WTC11 (cell line): ENCODE results near the gene CNTNAP2. TPM values are rescaled to one million over a fixed set of nuclear protein-coding genes. Genes with fewer than 3 reads are reported as not detected.

Source experiments
- ATAC-seq: fragments of 200-7000 bp; cut with Tn5 transposase; 2 replicates; pipeline ENCODE4 v1.10.0; 2021; ENCODE audit warnings: mild to moderate bottlenecking, moderate library complexity
- CTCF ChIA-PET: fragments of 300-600 bp; sonication (Branson Sonifier 250); formaldehyde crosslinking; loops from one replicate; lab custom pipeline; 2021; ENCODE audit warnings: antibody characterized with exemption; lab: Charles Lee
- POLR2A ChIA-PET: fragments of 350-600 bp; sonication (Branson Sonifier 250); formaldehyde crosslinking; loops from one replicate; lab custom pipeline; 2021; ENCODE audit warnings: antibody characterized with exemption; lab: Charles Lee
- DNase-seq: peaks from one replicate; pipeline ENCODE4 v3.0.0; 2021; ENCODE audit warnings: low spot score
- H3K27ac Mint-ChIP-seq: 2 replicates; pipeline ENCODE4 v1.8.0; 2021; ENCODE audit warnings: mixed read lengths
- H3K27me3 Mint-ChIP-seq: 2 replicates; pipeline ENCODE4 v1.8.0; 2021; ENCODE audit warnings: low read depth, mild to moderate bottlenecking, moderate library complexity, mixed read lengths
- H3K36me3 Mint-ChIP-seq: 2 replicates; pipeline ENCODE4 v1.8.0; 2021; ENCODE audit warnings: mixed read lengths
- H3K4me1 Mint-ChIP-seq: 2 replicates; pipeline ENCODE4 v1.8.0; 2022; ENCODE audit warnings: mixed read lengths
- H3K4me3 Mint-ChIP-seq: 2 replicates; pipeline ENCODE4 v1.8.0; 2021; ENCODE audit warnings: mild to moderate bottlenecking, moderate library complexity, mixed read lengths
- H3K9me3 Mint-ChIP-seq: 2 replicates; pipeline ENCODE4 v1.8.0; 2021; ENCODE audit warnings: mixed read lengths
- CREB1 ChIP-seq: sonication (generic); formaldehyde crosslinking; IDR thresholded peaks from 2 replicates; pipeline ENCODE4 v1.8.0; 2023; ENCODE audit warnings: mild to moderate bottlenecking, missing genetic modification reagents
- E2F4 ChIP-seq: sonication (generic); formaldehyde crosslinking; IDR thresholded peaks from 2 replicates; pipeline ENCODE4 v1.8.1; 2022; ENCODE audit warnings: low read depth, mild to moderate bottlenecking, moderate library complexity, missing genetic modification reagents, borderline replicate concordance
- ELF4 ChIP-seq: sonication (generic); formaldehyde crosslinking; IDR thresholded peaks from 2 replicates; pipeline ENCODE4 v1.8.1; 2022; ENCODE audit warnings: low read depth, mild to moderate bottlenecking, moderate library complexity, missing genetic modification reagents
- ERG ChIP-seq: fragments of 250-450 bp; sonication (Bioruptor Pico); IDR thresholded peaks from 2 replicates; pipeline ENCODE4 v1.8.0; 2021; ENCODE audit warnings: mild to moderate bottlenecking
- FOXP1 ChIP-seq: sonication (generic); formaldehyde crosslinking; IDR thresholded peaks from 2 replicates; pipeline ENCODE4 v1.8.0; 2022; ENCODE audit warnings: missing genetic modification reagents, mild to moderate bottlenecking, moderate library complexity, borderline replicate concordance
- IRF2 ChIP-seq: sonication (generic); formaldehyde crosslinking; IDR thresholded peaks from 2 replicates; pipeline ENCODE4 v1.8.0; 2022; ENCODE audit warnings: low read depth, missing genetic modification reagents, borderline replicate concordance
- JAZF1 ChIP-seq: fragments of 250-450 bp; sonication (Bioruptor Pico); IDR thresholded peaks from 2 replicates; pipeline ENCODE4 v1.9.0; 2021; ENCODE audit warnings: moderate library complexity, mild to moderate bottlenecking, inconsistent platforms
- MXD4 ChIP-seq: fragments of 250-450 bp; sonication (Bioruptor Pico); IDR thresholded peaks from 2 replicates; pipeline ENCODE4 v1.8.0; 2021; ENCODE audit warnings: mild to moderate bottlenecking, moderate library complexity, borderline replicate concordance
- NFE2L1 ChIP-seq: sonication (generic); formaldehyde crosslinking; IDR thresholded peaks from 2 replicates; pipeline ENCODE4 v1.8.1; 2023; ENCODE audit warnings: missing genetic modification reagents
- NFYB ChIP-seq: sonication (generic); formaldehyde crosslinking; conservative IDR thresholded peaks from 2 replicates; pipeline ENCODE4 v1.8.0; 2022; ENCODE audit warnings: low read depth, missing genetic modification reagents
- PREB ChIP-seq: sonication (generic); formaldehyde crosslinking; IDR thresholded peaks from 2 replicates; pipeline ENCODE4 v1.8.1; 2022; ENCODE audit warnings: mild to moderate bottlenecking, missing genetic modification reagents, moderate library complexity, borderline replicate concordance
- PRRX2 ChIP-seq: fragments of 250-450 bp; sonication (Bioruptor Pico); IDR thresholded peaks from 2 replicates; pipeline ENCODE4 v1.8.0; 2021; ENCODE audit warnings: mild to moderate bottlenecking
- TEAD4 ChIP-seq: sonication (generic); formaldehyde crosslinking; IDR thresholded peaks from 2 replicates; pipeline ENCODE4 v1.8.0; 2022; ENCODE audit warnings: mild to moderate bottlenecking, missing genetic modification reagents
- ZNF138 ChIP-seq: sonication (generic); formaldehyde crosslinking; conservative IDR thresholded peaks from 2 replicates; pipeline ENCODE4 v1.8.1; 2022; ENCODE audit warnings: mild to moderate bottlenecking, moderate library complexity, missing genetic modification reagents
- ZNF317 ChIP-seq: sonication (generic); formaldehyde crosslinking; IDR thresholded peaks from 2 replicates; pipeline ENCODE4 v1.8.1; 2023; ENCODE audit warnings: low read depth, mild to moderate bottlenecking, moderate library complexity, missing genetic modification reagents, borderline replicate concordance
- ZNF671 ChIP-seq: fragments of 250-450 bp; sonication (Bioruptor Pico); IDR thresholded peaks from 2 replicates; pipeline ENCODE4 v1.8.0; 2021; ENCODE audit warnings: mild to moderate bottlenecking
- total RNA-seq: library from RNA; stranded (reverse); gene quantifications from 3 replicates; pipeline ENCODE4 v1.2.3, GENCODE V29; 2021
- TF ChIP-seq, protein P1 (sequence below): fragments of 250-450 bp; sonication (Bioruptor Pico); IDR thresholded peaks from 2 replicates; pipeline ENCODE4 v2.1.2; 2022; ENCODE audit warnings: mild to moderate bottlenecking, moderate library complexity
- TF ChIP-seq, protein P2 (sequence below): sonication (generic); formaldehyde crosslinking; IDR thresholded peaks from 2 replicates; pipeline ENCODE4 v1.8.0; 2023; ENCODE audit warnings: missing genetic modification reagents, mild to moderate bottlenecking, borderline replicate concordance
- TF ChIP-seq, protein P3 (sequence below): sonication (generic); formaldehyde crosslinking; IDR thresholded peaks from 2 replicates; pipeline ENCODE4 v1.8.1; 2023; ENCODE audit warnings: mild to moderate bottlenecking, missing genetic modification reagents
- TF ChIP-seq, protein P4 (sequence below): sonication (generic); formaldehyde crosslinking; conservative IDR thresholded peaks from 2 replicates; pipeline ENCODE4 v1.8.1; 2022; ENCODE audit warnings: mild to moderate bottlenecking, missing genetic modification reagents

The CNTNAP2 gene
- total RNA-seq, 1 experiment from 2014 or later: 63.8 TPM

DNA sequence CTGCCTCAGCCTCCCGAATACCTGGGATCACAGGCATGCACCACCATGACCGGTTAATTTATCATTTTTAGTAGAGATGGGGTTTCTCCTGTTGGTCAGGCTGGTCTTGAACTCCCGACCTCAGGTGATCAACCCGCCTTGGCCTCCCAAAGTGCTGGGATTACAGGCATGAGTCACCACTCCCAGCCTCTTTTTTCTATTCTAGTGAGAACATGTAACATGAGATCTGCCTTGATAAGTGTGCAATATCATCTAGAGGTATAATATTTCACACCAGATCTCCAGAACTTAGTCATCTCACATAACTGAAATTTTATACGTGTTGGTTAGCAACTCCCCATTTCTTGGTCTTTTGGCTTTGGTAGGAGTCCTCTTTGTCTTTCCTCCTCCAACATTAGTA lies 656.9 kb downstream of the CNTNAP2 start (continued):
- no peak for TF ChIP-seq ZNF317 (CRISPR knock-in tag)

- Mint-ChIP-seq H3K4me1 (peaks cover 2% of the 10 kb centered on the region; the same call in 1 of the 2 replicates), H3K27me3 (no peaks in the 10 kb centered on the region), H3K9me3 (no peaks in the 10 kb centered on the region), H3K27ac (no peak overlapping the region), H3K36me3 (no peaks in the 10 kb centered on the region), H3K4me3 (no peak overlapping the region)
- ATAC-seq: peak; percentile 88
- TF ChIP-seq, protein P1, sequence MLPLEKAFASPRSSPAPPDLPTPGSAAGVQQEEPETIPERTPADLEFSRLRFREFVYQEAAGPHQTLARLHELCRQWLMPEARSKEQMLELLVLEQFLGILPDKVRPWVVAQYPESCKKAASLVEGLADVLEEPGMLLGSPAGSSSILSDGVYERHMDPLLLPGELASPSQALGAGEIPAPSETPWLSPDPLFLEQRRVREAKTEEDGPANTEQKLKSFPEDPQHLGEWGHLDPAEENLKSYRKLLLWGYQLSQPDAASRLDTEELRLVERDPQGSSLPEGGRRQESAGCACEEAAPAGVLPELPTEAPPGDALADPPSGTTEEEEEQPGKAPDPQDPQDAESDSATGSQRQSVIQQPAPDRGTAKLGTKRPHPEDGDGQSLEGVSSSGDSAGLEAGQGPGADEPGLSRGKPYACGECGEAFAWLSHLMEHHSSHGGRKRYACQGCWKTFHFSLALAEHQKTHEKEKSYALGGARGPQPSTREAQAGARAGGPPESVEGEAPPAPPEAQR (CRISPR knock-in tag): no peak
- no peak for TF ChIP-seq NFYB (CRISPR knock-in tag)
- no peak for TF ChIP-seq JAZF1 (CRISPR knock-in tag)
- ChIA-PET CTCF (interaction anchor here (0.6 to 1.4 kb wide), 7 partner anchors 10 to 638 kb away, joined by 3 to 6 read pairs (median 3); no protein-coding TSS in a partner anchor), POLR2A (no interaction called here)
- DNase-seq: no peak
Measured at GRCh38 chr7:146781352-146782116, 664.9 kb downstream of the CNTNAP2 start.

DNA sequence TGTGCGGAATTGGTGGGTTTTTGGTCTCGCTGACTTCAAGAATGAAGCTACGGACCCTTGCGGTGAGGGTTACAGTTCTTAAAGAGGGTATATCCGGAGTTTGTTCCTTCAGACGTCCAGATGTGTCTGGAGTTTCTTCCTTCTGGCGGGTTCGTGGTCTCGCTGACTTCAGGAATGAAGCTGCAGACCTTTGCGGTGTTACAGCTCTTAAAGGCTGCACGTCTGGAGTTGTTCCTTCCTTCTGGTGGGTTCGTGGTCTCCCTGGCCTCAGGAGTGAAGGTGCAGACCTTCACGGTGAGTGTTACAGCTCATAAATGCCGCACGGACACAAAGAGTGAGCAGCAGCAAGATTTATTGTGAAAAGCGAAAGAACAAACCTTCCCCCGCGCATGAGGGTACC lies 670.7 kb downstream of the CNTNAP2 start:
- ATAC-seq (no peak), DNase-seq (no peak)
- Mint-ChIP-seq H3K9me3 (peaks cover 11% of the 10 kb centered on the region), H3K27ac (no peak overlapping the region), H3K27me3 (no peaks in the 10 kb centered on the region; the same call in 1 of the 2 replicates), H3K36me3 (peaks cover 5% of the 10 kb centered on the region), H3K4me3 (no peak overlapping the region), H3K4me1 (peaks cover 24% of the 10 kb centered on the region)
- ChIA-PET CTCF (no interaction called here), POLR2A (no interaction called here)
- TF ChIP-seq CREB1 (no peak), TEAD4 (CRISPR knock-in tag) (no peak), MXD4 (no peak), ELF4 (CRISPR knock-in tag) (no peak), ERG (CRISPR knock-in tag) (no peak), PREB (CRISPR knock-in tag) (no peak), PRRX2 (CRISPR knock-in tag) (no peak), FOXP1 (CRISPR knock-in tag) (no peak), NFYB (CRISPR knock-in tag) (no peak), ZNF671 (CRISPR knock-in tag) (no peak), IRF2 (CRISPR knock-in tag) (no peak), NFE2L1 (CRISPR knock-in tag) (no peak), E2F4 (no peak), ZNF138 (CRISPR knock-in tag) (no peak)
- TF ChIP-seq, protein P2, sequence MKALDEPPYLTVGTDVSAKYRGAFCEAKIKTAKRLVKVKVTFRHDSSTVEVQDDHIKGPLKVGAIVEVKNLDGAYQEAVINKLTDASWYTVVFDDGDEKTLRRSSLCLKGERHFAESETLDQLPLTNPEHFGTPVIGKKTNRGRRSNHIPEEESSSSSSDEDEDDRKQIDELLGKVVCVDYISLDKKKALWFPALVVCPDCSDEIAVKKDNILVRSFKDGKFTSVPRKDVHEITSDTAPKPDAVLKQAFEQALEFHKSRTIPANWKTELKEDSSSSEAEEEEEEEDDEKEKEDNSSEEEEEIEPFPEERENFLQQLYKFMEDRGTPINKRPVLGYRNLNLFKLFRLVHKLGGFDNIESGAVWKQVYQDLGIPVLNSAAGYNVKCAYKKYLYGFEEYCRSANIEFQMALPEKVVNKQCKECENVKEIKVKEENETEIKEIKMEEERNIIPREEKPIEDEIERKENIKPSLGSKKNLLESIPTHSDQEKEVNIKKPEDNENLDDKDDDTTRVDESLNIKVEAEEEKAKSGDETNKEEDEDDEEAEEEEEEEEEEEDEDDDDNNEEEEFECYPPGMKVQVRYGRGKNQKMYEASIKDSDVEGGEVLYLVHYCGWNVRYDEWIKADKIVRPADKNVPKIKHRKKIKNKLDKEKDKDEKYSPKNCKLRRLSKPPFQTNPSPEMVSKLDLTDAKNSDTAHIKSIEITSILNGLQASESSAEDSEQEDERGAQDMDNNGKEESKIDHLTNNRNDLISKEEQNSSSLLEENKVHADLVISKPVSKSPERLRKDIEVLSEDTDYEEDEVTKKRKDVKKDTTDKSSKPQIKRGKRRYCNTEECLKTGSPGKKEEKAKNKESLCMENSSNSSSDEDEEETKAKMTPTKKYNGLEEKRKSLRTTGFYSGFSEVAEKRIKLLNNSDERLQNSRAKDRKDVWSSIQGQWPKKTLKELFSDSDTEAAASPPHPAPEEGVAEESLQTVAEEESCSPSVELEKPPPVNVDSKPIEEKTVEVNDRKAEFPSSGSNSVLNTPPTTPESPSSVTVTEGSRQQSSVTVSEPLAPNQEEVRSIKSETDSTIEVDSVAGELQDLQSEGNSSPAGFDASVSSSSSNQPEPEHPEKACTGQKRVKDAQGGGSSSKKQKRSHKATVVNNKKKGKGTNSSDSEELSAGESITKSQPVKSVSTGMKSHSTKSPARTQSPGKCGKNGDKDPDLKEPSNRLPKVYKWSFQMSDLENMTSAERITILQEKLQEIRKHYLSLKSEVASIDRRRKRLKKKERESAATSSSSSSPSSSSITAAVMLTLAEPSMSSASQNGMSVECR (CRISPR knock-in tag): no peak
- TF ChIP-seq, protein P3, sequence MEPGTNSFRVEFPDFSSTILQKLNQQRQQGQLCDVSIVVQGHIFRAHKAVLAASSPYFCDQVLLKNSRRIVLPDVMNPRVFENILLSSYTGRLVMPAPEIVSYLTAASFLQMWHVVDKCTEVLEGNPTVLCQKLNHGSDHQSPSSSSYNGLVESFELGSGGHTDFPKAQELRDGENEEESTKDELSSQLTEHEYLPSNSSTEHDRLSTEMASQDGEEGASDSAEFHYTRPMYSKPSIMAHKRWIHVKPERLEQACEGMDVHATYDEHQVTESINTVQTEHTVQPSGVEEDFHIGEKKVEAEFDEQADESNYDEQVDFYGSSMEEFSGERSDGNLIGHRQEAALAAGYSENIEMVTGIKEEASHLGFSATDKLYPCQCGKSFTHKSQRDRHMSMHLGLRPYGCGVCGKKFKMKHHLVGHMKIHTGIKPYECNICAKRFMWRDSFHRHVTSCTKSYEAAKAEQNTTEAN (CRISPR knock-in tag): no peak
- TF ChIP-seq, protein P4, sequence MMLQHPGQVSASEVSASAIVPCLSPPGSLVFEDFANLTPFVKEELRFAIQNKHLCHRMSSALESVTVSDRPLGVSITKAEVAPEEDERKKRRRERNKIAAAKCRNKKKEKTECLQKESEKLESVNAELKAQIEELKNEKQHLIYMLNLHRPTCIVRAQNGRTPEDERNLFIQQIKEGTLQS: no peak
